Activated CD8-positive, alpha-beta memory T cell treated with anti-CD3 and anti-CD28 coated beads for 48 hours (primary cell): ENCODE measurements around the gene PANK4.
A peak's percentile ranks its signal among the peaks of the same experiment; 100 is the strongest.

Source experiments
- DNase-seq, 3 experiments: peaks; one replicate each; pipeline ENCODE4 v3.0.0-alpha.2; 2020; ENCODE audit warnings: low read depth in 2 of 3, low spot score in 2 of 3

PANK4 gene

DNA sequence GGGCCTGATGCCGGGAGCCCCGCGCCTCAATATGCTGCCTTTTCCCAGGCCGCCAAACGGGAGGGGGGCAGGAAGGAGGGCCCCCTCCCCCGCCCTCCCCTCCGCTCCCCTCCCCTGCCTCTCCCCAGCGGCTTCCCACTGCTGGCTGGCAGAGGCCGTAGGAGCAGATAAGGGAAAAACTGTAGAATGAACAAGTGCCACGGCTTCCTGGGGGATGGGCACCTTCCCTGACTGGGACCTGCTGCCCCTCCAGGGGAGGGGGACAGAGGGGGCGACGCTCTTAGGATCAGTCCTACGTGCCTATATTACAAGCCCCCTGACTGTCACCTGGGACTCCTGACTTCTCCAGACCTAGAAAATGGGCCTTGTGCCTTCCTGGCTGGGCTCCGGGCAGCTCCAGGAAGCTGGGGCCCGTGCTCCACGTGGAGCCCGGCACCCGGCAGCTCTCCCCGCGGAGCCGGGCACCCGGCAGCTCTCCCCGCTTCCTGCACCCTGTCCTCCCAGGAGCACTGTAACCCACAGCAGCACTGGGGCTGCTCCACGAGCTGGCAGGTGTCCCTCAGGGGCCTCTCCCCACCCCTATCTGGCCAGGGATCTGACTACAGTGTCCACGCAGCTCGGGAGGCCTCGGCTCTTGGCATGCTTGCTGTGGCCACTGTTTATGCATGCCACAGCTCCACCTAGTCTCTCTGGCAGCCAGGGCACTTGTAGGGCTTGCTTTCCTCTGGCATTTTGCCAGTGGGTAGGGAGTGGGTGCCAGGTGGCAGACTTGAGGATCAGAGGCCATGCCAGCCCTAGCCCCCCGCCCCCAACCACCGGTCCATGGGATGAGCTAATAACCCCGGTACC is 4.3 kb upstream of the PANK4 start:
- no peak for DNase-seq

DNA sequence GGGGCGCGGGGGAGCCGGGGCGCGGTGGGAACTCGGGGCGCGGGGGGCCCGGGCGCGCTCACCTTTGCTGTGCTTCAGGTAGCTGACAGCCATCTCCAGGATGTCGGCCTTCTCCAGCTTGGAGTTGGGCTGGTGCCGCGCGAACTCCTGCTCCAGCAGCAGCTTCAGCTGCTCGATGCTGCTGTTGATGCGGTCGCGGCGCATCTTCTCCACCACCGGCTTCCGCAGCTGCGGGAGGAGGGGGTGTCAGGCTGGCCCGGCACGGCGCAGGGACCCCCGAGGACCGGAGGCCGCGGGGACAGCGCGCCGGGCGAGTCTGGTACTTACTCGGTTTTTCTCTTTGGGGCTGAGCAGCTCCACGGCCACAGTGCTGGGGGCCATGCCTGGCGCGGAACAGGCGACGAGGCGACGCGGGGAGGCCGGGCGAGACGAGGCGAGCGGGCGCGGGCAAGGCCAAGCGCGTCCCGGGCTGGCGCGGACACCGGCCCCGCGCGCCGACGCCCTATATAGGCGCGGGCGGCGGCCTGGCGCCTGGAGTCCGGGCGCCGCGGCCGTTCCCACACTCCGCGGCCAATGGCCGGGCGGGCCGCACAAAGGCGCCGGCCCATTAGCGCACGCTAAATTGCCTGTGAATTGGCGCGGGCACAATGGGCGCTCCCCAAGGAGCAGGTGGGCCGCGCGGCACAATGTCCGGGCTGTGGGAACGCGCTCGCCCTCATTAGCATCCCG is 3.6 kb upstream of the PANK4 start, which contains the start of gene HES5:
HES5 (minus strand) TSS at position 480 of the 729 bp plus-strand sequence; CDS start at position 381, 99 bp downstream.
- no peak for DNase-seq

DNA sequence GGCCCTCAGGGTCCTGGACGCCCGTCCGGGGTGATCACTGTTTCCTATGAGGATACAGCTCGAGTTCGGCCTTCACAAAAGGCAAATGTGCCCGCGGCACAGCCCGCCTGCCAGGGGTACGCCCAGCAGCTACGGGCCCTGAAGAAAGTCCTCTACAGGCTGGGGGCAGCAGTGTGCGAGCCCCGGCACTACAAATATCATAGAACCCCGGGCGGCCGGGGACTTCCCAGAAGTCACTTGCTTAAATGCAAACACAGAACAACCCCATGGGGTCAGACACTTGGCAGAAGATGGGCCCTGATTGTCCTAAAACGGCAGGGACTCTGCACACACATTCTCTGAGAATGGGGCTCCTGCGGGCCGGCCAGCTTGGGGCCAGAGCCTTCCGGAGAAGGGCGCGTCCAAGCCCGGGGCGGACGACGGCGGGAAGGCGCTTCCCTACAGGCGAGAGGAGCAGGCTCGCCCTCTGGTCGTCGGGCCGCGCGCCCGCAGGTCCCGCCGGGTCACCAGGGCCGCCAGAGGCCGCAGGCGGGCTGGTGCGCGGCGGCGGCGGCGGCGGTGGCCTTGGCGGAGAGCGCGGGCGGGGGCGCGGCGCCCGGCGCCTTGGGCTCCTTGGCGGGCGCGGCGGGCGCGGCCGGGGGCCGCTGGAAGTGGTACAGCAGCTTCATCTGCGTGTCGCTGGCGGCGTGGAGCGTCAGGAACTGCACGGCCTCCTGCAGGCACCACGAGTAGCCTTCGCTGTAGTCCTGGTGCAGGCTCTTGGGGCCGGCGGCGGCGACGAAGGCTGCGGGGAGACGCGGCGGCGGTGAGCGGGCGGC is 2.8 kb upstream of the PANK4 start:
- no peak for DNase-seq

DNA sequence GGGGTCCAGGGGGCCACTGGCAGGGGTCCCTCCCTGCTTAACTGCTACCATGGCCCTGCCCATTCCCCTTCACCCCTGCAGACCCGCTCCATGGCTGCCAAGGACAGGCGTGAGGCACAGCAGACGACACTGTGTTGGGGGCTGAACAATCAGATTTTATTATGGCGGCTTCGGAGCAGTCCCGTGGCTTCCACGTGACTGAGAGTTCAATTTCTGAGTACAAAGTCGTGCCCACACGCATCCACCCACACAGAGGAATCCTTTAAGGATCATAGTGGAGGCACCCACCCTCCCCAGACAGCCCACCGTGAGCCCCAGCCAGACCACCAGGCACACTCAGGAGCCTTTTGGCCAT is 2.2 kb upstream of the PANK4 start:
- no peak for DNase-seq

DNA sequence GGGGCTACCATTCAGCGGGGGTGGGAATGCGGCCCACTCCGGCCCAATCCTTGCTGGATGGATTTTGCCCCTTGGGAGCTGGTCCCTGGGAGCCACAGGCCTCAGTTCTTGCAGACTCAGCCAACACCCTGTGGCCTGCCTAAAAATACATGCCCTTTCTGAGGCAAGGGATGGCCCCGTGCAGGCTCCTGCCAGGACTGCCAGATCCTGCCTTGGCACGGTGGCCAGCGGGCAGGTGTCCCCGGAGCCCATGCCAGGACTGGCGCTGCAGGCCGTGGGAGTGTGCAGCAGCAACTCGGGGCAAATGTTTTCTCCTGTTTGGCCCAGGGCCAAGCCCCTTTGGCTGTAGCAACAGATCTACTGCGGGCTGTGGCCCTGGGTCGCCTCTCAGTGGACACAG is 1.6 kb upstream of the PANK4 start:
- no peak for DNase-seq

DNA sequence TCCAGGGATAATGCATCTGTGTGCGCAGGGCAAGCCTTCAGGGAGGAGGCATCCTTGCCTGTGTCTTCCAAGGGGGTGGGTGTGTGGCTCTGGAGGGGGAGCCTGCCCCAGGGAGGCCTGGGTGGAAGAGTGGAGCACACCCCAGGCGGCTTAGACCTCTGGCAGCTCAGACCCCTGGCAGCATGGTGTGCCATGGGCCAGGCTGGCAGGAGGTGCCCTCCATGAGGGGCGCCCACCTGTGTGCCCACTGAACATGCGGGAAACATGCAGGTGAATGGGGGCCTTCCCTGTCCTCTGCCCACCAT is 1.1 kb upstream of the PANK4 start:
- DNase-seq, result no peak

DNA sequence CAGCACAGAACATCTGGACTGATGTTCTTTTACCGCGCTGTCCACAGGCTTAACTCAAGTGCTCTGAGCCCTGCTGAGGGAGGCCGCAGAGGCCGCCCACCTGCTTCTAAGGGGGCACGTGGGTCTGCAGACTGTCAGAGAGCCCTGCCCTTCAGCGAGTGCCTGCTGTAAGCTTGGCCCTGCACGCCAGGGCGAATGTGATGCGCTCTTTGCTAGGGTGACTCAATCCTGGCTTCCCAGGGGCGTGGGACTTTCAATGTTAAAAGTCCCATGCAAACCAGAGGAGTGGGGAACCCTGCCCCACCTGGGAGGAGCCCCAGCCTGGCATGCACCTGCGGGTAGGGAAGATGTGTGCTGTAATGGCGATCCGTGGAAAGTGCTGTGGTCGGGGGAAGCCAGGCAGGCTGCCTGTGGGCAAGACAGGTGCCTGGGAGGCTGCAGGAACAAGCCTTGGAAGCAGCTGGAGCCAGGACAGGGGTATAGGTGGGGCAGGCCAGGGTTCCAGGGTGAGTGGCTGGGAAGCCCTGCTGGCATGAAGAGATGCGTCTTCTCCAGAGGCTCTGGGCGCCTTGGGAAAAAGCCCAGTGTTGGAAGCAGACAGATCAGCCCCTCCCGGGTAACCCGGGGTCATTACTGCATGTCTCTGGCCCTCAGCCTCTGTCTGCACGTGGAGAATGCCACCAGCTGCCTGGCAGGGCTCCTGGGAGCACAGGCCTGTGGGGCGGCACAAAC is 594 bp upstream of the PANK4 start:
- DNase-seq, result peak in 1 of 3 experiments; percentile 49

DNA sequence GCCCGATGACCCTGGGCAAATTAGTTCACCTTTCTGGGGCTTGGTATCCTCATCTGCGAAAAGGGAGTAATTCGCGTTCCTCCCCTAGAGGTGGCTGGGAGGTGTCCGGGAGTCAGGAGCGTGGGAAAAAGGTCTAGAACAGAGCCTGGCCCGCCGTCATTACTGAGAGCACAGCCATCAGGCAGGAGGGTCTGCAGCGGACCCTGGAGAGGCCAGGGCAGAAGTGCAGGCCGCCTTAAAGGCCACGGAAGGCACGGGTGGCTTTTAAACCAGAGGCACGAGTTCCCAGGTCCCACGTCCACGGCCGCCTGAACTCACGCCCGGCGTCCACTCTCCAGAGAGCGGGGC is 850 bp downstream of the PANK4 start:
- DNase-seq, result no peak

DNA sequence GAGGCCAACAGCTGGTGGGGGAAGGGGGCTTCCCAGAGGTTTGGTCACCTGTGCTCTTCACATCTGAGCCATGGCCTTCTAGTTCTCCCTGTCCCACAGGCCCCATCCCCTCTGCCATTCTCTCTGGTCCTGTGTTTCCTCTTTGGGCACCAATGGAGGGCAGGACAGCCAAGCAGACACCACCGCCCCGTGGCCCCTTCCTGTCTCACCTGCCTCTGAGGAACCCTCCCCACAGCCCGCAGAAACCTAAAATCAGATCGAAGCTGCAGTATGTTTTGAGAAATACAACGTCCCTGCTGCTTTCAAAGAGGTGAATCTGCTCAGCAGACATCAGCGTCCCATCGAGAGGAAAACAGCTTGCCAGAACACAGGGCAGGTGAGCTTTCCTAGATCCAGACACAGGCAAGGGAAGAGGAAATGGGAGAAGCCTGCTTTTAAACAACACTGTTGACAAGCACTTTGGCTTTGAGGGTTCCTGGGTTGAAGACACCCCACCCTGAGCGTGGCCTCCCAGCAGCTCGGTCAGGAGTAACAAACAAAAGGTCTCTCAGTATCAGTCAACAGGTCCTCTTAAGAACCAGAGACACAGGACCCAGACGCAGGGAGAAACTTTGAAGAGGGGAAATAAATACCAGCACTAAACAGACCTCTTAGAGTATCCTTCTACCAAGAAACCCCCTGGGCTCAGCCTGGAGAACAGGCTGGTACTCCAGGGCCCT is 2.3 kb downstream of the PANK4 start:
- DNase-seq, result no peak

DNA sequence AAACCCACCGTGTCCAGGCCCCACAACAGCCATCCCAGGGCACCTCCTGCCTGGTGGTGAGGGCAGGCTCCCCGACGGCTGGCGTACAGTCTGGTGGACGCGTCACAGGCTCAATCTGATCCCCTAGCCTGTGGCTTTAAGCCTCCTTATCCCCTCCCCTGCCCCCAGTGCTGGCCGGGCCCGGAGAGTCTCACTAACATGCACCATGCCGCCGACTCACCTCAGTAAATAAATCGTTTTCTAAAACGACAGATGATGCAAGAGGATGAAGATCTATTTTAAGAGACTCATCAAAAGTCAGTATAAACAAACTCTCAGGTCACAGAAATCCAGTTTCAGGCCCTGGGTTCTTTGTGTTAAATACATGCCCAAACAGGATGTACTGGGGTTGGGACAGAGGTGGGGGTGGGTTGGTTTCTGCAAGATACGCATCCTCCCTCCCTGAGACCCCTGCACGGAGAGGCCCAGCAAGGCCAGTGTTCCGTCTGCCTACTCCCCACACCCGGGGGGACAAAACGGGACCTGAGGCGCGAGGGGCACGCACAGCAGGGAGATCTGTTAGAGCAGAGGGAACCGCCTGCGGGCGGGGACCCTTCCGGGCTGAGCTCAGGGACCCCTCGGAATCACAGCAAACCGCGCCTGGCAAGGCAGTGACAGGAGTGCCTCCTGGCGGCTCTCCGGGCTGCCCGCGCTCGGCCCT is 3.1 kb downstream of the PANK4 start:
- no peak for DNase-seq

DNA sequence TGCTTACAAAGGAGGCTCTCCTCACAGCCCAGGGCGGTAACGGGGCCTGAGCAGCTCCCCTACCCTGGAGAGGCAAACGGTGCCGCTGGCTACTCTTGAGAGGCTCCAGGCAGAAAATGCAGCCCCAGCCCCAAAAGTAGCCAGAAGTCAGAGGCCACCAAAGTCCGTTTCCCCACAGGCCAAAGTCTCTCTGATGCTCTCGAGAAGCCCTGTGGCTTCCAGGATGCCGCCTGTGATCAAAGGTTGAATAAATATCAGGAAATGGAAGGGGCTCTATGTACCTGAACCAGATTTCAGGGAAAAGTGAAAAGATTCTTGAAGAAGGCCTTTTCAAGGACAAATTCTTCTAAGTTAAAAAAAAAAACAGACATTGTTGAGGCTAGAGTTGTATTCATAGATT is 4.2 kb downstream of the PANK4 start:
- DNase-seq, result no peak

DNA sequence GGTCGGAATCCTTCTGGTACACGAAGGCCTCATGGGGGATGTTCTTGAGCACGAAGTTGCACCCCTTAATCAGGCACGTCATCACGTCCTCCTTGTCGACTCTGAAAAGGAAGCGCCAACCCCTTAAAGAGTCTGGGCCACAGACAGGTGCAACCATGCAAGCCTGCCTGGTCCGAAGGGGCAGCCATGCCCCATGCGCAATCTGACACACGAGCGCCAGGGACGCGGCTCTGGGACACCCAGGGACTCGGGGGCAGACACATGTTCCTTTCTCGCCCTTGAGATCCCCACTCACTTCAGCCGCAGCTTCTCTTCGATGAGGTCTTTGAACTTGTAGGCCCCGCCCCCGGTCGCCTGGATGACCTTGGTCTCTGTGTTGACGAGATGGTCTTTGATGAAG is 5.6 kb downstream of the PANK4 start:
- no peak for DNase-seq

DNA sequence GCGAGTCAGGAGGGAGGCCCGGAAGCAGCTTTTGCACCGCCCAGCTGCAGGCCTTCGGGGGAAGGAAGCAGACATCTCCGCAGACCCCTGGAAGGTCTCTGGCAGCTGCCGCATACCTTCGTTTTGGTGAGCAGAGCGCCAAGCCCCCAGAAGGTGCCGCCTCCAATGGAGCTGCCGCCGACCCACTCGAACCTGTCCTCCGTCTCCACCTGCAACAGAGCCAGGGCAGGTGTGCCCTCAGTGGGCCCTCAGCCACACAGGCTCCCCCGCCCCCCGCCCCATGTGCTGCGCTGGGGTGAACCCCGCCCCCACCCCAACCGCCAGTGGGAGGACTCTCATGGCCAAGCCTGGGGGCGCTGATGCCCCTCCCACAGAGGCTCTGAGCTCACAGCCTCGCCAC is 6.2 kb downstream of the PANK4 start:
- DNase-seq, result no peak

DNA sequence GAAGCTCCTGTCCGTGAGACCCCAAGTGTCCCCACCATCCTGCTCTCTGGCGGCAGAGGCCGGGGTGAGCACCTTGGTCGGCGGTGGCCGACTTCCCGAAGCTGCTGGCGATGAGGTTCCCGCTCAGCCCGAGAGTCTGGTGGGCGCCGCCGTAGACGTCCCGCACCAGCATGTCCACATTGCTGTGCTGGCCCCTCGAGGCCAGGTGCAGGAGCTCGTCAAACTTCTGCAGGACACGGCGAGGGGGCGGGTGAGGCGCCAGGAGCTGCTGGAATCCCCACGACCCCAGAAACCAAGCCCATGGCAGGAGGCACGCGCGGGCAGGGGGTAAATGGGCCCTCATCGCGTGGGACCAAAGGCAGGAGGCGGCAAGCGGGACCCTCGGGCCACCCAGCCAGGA is 6.7 kb downstream of the PANK4 start:
- no peak for DNase-seq

DNA sequence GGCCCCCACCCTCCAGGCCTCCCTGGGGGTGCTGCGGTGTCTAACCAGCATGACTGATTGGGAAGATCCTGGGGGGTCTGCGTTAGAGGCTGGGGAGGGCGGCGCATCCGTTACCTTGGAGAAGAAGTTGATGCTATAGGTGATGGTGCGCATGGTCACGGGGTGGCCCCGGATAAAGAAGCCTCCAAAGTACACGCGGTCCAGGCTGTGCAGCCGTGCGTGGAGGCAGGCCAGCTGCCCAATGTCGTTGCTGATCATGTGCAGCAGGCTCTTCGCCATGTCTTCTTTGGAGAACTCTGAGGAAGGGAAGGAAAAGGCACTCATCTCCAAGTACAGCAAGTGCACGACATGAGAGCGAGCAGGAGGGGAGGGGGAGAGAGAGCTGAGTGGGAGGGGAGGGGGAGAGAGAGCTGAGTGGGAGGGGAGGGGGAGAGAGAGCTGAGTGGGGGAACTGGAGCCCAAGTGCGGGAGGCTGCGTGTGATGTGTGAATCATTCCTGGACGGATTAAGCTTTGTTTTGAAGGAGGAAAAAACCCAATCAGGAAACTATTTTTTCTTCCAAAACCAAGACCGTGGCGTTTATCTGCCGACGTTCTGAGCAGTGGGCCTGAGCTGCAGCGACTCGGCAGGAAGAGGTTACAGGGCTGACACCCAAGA is 7.2 kb downstream of the PANK4 start:
- DNase-seq, result no peak

DNA sequence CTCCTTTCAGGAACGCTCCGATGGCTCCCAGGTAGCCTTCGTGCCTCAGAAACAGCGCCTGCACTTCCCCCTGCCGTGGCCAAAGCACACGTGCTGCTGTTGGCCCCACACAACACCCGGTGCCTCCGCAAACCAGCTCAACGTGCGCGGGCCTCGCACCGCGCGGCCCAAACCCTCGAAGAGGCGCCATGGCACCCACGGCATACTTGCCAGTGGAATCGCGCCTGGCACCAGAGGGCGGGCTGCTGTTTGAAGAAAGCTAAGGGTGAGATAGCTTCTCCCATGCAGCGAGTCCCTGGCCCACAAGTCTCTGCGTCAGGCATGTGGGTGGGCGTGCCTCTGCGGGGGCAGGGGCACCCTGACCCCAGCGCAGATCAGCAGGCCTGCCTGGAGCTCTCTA is 7.9 kb downstream of the PANK4 start:
- DNase-seq, result no peak

DNA sequence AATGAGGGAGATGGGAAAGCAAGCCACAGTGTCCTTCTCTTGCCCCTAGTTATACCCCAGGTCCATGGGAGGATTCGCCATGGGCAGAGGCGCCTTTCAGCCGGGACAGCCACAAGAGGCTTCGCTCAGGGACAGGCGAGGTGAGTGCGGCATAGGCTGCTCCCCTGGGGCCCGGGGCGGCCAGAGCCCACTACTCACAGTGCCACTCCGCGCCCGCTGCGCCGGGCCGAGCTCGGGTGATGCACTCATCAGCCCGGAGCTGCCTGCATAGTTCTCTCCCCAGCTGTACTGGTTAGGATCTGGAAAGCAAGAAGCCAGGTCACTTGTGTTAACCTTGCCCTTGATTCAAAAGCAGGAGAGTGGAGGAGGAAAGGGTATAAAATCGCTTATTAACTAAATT is 8.4 kb downstream of the PANK4 start:
- DNase-seq, result no peak

DNA sequence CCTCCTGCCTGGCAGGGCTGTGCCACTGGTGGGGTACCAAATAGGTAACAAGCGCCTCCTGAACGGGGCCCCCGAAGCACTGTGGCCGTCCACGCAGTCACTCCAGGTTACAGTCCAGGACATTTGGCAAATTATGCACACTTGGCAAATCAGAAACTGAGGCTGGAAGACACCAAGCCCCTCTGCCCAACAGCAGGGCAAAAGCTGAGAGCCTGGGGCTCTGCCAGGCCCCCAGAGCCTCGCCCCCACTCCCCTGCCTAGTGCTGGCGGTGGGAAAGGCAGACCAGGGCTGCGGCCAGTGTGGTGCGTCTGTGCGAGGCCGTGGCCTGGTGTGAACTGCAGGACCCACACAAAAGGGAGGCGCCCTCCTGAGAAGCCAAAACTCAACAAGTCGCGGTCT is 9.4 kb downstream of the PANK4 start:
- DNase-seq, result no peak

DNA sequence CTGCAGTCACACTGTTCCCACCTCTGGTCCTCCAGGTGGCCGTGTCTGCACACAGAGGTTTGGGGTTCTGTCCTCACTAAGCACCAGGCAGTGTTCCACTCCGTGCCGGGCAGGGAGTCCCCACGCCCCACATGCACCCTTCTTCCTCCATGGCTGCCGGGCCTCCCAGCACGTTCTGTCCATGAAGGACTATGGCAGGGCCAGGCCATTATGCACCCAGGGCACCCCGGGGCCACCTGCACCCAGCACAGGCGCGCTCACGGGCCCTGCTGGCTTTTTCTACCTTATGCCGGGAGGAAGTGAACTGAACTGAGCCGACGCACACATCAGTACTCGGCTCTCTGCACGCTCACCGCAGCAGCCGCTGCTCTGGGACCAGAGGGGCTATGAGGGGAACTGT is 10.3 kb downstream of the PANK4 start:
- no peak for DNase-seq

DNA sequence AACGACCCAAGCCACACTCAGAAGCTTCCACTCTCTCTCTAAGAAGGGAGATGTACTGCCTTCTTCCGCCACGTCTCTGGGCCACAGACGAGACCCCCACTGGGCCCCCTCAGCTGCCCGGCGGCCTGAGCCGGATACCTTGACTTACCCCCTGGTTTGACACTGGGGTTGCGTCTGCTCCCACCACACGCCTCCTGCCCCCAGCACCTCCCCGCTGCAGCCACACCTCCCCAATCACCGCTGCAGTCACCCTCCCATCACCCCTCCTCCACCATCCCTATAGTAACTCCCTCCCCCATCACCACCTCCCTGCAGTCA is 10.7 kb downstream of the PANK4 start:
- no peak for DNase-seq
